ENCODE data around the gene GDPD3. TPM values are rescaled to one million over a fixed set of nuclear protein-coding genes. Genes with fewer than 3 reads are reported as not detected.

The GDPD3 gene
- total and polyA plus RNA-seq, 9 of the 15 experiments (the other 6 are each of a cell fraction or from before 2014, with no cell fraction given), result 0.47 to 3.9 (median 1.1) TPM

- TF ChIP-seq ZNF316 (IDR thresholded peaks at IDR 0.05), result no peak
- TF ChIP-seq E2F6 (IDR thresholded peaks at IDR 0.05; ENCODE audit: borderline replicate concordance in 1 of 2, extremely low read depth in 1 of 2, insufficient read depth in 1 of 2, insufficient read length in 1 of 2, low read depth in 1 of 2, low read length in 1 of 2, poor library complexity in 1 of 2, severe bottlenecking in 1 of 2), result peak in 1 of 2 experiments; percentile 26
- TF ChIP-seq ZNF3 (CRISPR knock-in tag; IDR thresholded peaks at IDR 0.05), result no peak
- peak; percentile 79 for TF ChIP-seq USF1 (CRISPR knock-in tag; IDR thresholded peaks at IDR 0.05)
- no peak for TF ChIP-seq ATF6 (CRISPR knock-in tag; IDR thresholded peaks at IDR 0.05)
- no peak for TF ChIP-seq ESRRB (CRISPR knock-in tag; IDR thresholded peaks at IDR 0.05; ENCODE audit: borderline replicate concordance)
- TF ChIP-seq BCLAF1 (IDR thresholded peaks at IDR 0.05; ENCODE audit: borderline replicate concordance in 1 of 2, control insufficient read depth in 1 of 2, low read depth in 2 of 2, low read length in 1 of 2), result no peak
- no peak for TF ChIP-seq MED1 (CRISPR knock-in tag; IDR thresholded peaks at IDR 0.05; ENCODE audit: borderline replicate concordance)
- no peak for TF ChIP-seq PHB2 (IDR thresholded peaks at IDR 0.05; ENCODE audit: low read depth)
- TF ChIP-seq THRA (IDR thresholded peaks at IDR 0.05), result no peak
- TF ChIP-seq NCOA2 (IDR thresholded peaks at IDR 0.05; ENCODE audit: partially characterized antibody in 2 of 2), result no peak
- TF ChIP-seq TGIF2 (CRISPR knock-in tag; IDR thresholded peaks at IDR 0.05), result no peak
- no peak for TF ChIP-seq STAT5A (IDR thresholded peaks at IDR 0.05; ENCODE audit: borderline replicate concordance, low read length)
- TF ChIP-seq ZNF778 (CRISPR knock-in tag; IDR thresholded peaks at IDR 0.05), result no peak
- no peak for TF ChIP-seq ZFP30 (CRISPR knock-in tag; IDR thresholded peaks at IDR 0.05; ENCODE audit: borderline replicate concordance)
- no peak for TF ChIP-seq ETS1 (conservative IDR thresholded peaks at IDR 0.05; ENCODE audit: control insufficient read depth, low read depth, low read length)
Measured at GRCh38 chr16:30063893-30064728, 49.2 kb downstream of the GDPD3 start (continued).

Data from K562 (cell line).